Activated T-helper 17 cell treated with anti-CD3 and anti-CD28 coated beads, Interleukin-2, amount 50 U/mL, for 72 hours (primary cell): Measurements from ENCODE around the gene STYXL2. TPM values are rescaled to one million over a fixed set of nuclear protein-coding genes. Genes with fewer than 3 reads are reported as not detected.

Experiments used
- ATAC-seq: fragments of 150-1000 bp; cut with Tn5 transposase; replicated peaks from 2 replicates; pipeline ENCODE4 v1.10.0; 2021; ENCODE audit warnings: mild to moderate bottlenecking, moderate library complexity
- H3K27ac Mint-ChIP-seq: one replicate; pipeline ENCODE4 v1.8.0; 2022; ENCODE audit warnings: mixed read lengths
- H3K27me3 Mint-ChIP-seq: one replicate; pipeline ENCODE4 v1.8.0; 2022; ENCODE audit warnings: mixed read lengths
- H3K36me3 Mint-ChIP-seq: one replicate; pipeline ENCODE4 v1.8.0; 2022; ENCODE audit warnings: low read depth, mild to moderate bottlenecking, mixed read lengths
- H3K4me1 Mint-ChIP-seq: one replicate; pipeline ENCODE4 v1.8.0; 2022; ENCODE audit warnings: mixed read lengths
- H3K4me3 Mint-ChIP-seq: one replicate; pipeline ENCODE4 v1.8.0; 2022; ENCODE audit warnings: mild to moderate bottlenecking, mixed read lengths
- H3K9me3 Mint-ChIP-seq: one replicate; pipeline ENCODE4 v1.8.0; 2022; ENCODE audit warnings: mixed read lengths
- total RNA-seq, 2 donors: library from RNA; stranded (reverse); gene quantifications; one replicate each; pipeline ENCODE4 v1.2.3, GENCODE V29; 2022

Gene STYXL2
- total RNA-seq, 2 donors from 2014 or later, result not detected

- Mint-ChIP-seq H3K27ac (no peak overlapping the region), H3K9me3 (no peaks in the 10 kb centered on the region), H3K36me3 (no peaks in the 10 kb centered on the region), H3K27me3 (no peaks in the 10 kb centered on the region), H3K4me3 (peak overlapping the region; percentile 23), H3K4me1 (no peaks in the 10 kb centered on the region)
- ATAC-seq, result peak; percentile 95
These were observed 27.3 kb upstream of the STYXL2 start for GRCh38 chr1:167066333-167067122.

- Mint-ChIP-seq H3K36me3 (no peaks in the 10 kb centered on the region), H3K27ac (no peak overlapping the region), H3K4me1 (no peaks in the 10 kb centered on the region), H3K4me3 (no peak overlapping the region), H3K9me3 (no peaks in the 10 kb centered on the region), H3K27me3 (no peaks in the 10 kb centered on the region)
- no peak for ATAC-seq
These were observed 26.0 kb upstream of the STYXL2 start for GRCh38 chr1:167067904-167068303.

GRCh38 chr1:167068761-167069160, 25.1 kb upstream of the STYXL2 start:
- Mint-ChIP-seq H3K9me3 (no peaks in the 10 kb centered on the region), H3K36me3 (no peaks in the 10 kb centered on the region), H3K27ac (no peak overlapping the region), H3K27me3 (no peaks in the 10 kb centered on the region), H3K4me1 (no peaks in the 10 kb centered on the region), H3K4me3 (no peak overlapping the region)
- ATAC-seq, result no peak

GRCh38 chr1:167071286-167071685, 22.6 kb upstream of the STYXL2 start:
- H3K27me3 Mint-ChIP-seq, result peaks cover 8% of the 10 kb centered on the region
- H3K36me3 Mint-ChIP-seq, result no peaks in the 10 kb centered on the region
- peaks cover 12% of the 10 kb centered on the region for H3K4me1 Mint-ChIP-seq
- H3K27ac Mint-ChIP-seq, result no peak overlapping the region
- no peaks in the 10 kb centered on the region for H3K9me3 Mint-ChIP-seq
- H3K4me3 Mint-ChIP-seq, result no peak overlapping the region
- ATAC-seq, result no peak

- H3K27ac Mint-ChIP-seq, result peak overlapping the region; percentile 0
- H3K4me3 Mint-ChIP-seq, result no peak overlapping the region
- H3K4me1 Mint-ChIP-seq, result peaks cover 14% of the 10 kb centered on the region
- no peaks in the 10 kb centered on the region for H3K36me3 Mint-ChIP-seq
- ATAC-seq, result no peak
- no peaks in the 10 kb centered on the region for H3K9me3 Mint-ChIP-seq
- peaks cover 22% of the 10 kb centered on the region for H3K27me3 Mint-ChIP-seq
These were observed 17.7 kb upstream of the STYXL2 start for GRCh38 chr1:167076136-167076710.

- no peak overlapping the region for H3K4me3 Mint-ChIP-seq
- H3K4me1 Mint-ChIP-seq, result peaks cover 14% of the 10 kb centered on the region
- H3K9me3 Mint-ChIP-seq, result no peaks in the 10 kb centered on the region
- H3K27ac Mint-ChIP-seq, result no peak overlapping the region
- peaks cover 31% of the 10 kb centered on the region for H3K27me3 Mint-ChIP-seq
- no peaks in the 10 kb centered on the region for H3K36me3 Mint-ChIP-seq
- ATAC-seq, result no peak
These were observed 16.6 kb upstream of the STYXL2 start for GRCh38 chr1:167077128-167077867.

GRCh38 chr1:167077868-167078210, 16.0 kb upstream of the STYXL2 start:
- Mint-ChIP-seq H3K36me3 (no peaks in the 10 kb centered on the region), H3K27me3 (peaks cover 32% of the 10 kb centered on the region), H3K9me3 (no peaks in the 10 kb centered on the region), H3K4me1 (peaks cover 14% of the 10 kb centered on the region), H3K27ac (no peak overlapping the region), H3K4me3 (no peak overlapping the region)
- no peak for ATAC-seq

- Mint-ChIP-seq H3K9me3 (no peaks in the 10 kb centered on the region), H3K4me3 (no peak overlapping the region), H3K27me3 (peaks cover 25% of the 10 kb centered on the region), H3K4me1 (no peaks in the 10 kb centered on the region), H3K27ac (no peak overlapping the region), H3K36me3 (no peaks in the 10 kb centered on the region)
- ATAC-seq, result no peak
These were observed 12.2 kb upstream of the STYXL2 start for GRCh38 chr1:167081594-167082156.

GRCh38 chr1:167082511-167083027, 11.3 kb upstream of the STYXL2 start:
- H3K9me3 Mint-ChIP-seq, result no peaks in the 10 kb centered on the region
- H3K36me3 Mint-ChIP-seq, result no peaks in the 10 kb centered on the region
- H3K27me3 Mint-ChIP-seq, result peaks cover 25% of the 10 kb centered on the region
- H3K4me1 Mint-ChIP-seq, result no peaks in the 10 kb centered on the region
- H3K4me3 Mint-ChIP-seq, result no peak overlapping the region
- H3K27ac Mint-ChIP-seq, result no peak overlapping the region
- ATAC-seq, result no peak

- Mint-ChIP-seq H3K27me3 (peaks cover 25% of the 10 kb centered on the region), H3K27ac (no peak overlapping the region), H3K4me1 (no peaks in the 10 kb centered on the region), H3K4me3 (no peak overlapping the region), H3K36me3 (no peaks in the 10 kb centered on the region), H3K9me3 (no peaks in the 10 kb centered on the region)
- ATAC-seq, result no peak
These were observed 10.7 kb upstream of the STYXL2 start for GRCh38 chr1:167083066-167083665.

GRCh38 chr1:167083871-167084270, 10.0 kb upstream of the STYXL2 start:
- Mint-ChIP-seq H3K27ac (no peak overlapping the region), H3K4me3 (no peak overlapping the region), H3K4me1 (peaks cover 1% of the 10 kb centered on the region), H3K27me3 (peaks cover 25% of the 10 kb centered on the region), H3K36me3 (no peaks in the 10 kb centered on the region), H3K9me3 (no peaks in the 10 kb centered on the region)
- no peak for ATAC-seq

GRCh38 chr1:167084757-167085156, 9.1 kb upstream of the STYXL2 start:
- Mint-ChIP-seq H3K4me3 (no peak overlapping the region), H3K36me3 (no peaks in the 10 kb centered on the region), H3K27me3 (peaks cover 25% of the 10 kb centered on the region), H3K9me3 (peaks cover 3% of the 10 kb centered on the region), H3K4me1 (peaks cover 8% of the 10 kb centered on the region), H3K27ac (no peak overlapping the region)
- ATAC-seq, result peak; percentile 84

- H3K9me3 Mint-ChIP-seq, result peaks cover 3% of the 10 kb centered on the region
- no peak overlapping the region for H3K27ac Mint-ChIP-seq
- H3K4me1 Mint-ChIP-seq, result peaks cover 17% of the 10 kb centered on the region
- H3K36me3 Mint-ChIP-seq, result no peaks in the 10 kb centered on the region
- peaks cover 12% of the 10 kb centered on the region for H3K27me3 Mint-ChIP-seq
- no peak overlapping the region for H3K4me3 Mint-ChIP-seq
- no peak for ATAC-seq
These were observed 7.8 kb upstream of the STYXL2 start for GRCh38 chr1:167086033-167086432.

- Mint-ChIP-seq H3K4me3 (no peak overlapping the region), H3K27ac (no peak overlapping the region), H3K4me1 (peaks cover 17% of the 10 kb centered on the region), H3K36me3 (no peaks in the 10 kb centered on the region), H3K27me3 (peaks cover 7% of the 10 kb centered on the region), H3K9me3 (peaks cover 3% of the 10 kb centered on the region)
- ATAC-seq, result no peak
These were observed 7.1 kb upstream of the STYXL2 start for GRCh38 chr1:167086768-167087167.
